ENCODE results near the gene CHPF. TPM values are rescaled to one million over a fixed set of nuclear protein-coding genes. Genes with fewer than 3 reads are reported as not detected.

CHPF gene
- total RNA-seq, 2 experiments from 2014 or later: 16.6 to 18.4 TPM

- intact Hi-C loops (cut with micrococcal nuclease): no loop called here
- Mint-ChIP-seq H3K27me3 (peaks cover 41% of the 10 kb centered on the region), H3K9me3 (no peaks in the 10 kb centered on the region), H3K4me3 (no peak overlapping the region), H3K27ac (no peak overlapping the region), H3K4me1 (ENCODE audit: low read depth) (no peaks in the 10 kb centered on the region), H3K36me3 (ENCODE audit: low read depth) (no peaks in the 10 kb centered on the region)
- ATAC-seq: peak; percentile 29
- no peak for TF ChIP-seq CTCF (IDR thresholded peaks at IDR 0.05)
- POLR2A ChIA-PET: interaction anchor here (1.0 kb wide), 2 partner anchors 11 to 20 kb away, joined by 3 read pairs; no protein-coding TSS in a partner anchor
- CTCF ChIA-PET: interaction anchor here (1.1 to 3.1 kb wide), 3 partner anchors 11 to 30 kb away, joined by 3 to 22 read pairs (median 6); no protein-coding TSS in a partner anchor
- DNase-seq: no peak
These were observed 27.3 kb upstream of the CHPF start for GRCh38 chr2:219570924-219571310.

- TF ChIP-seq CTCF (IDR thresholded peaks at IDR 0.05): no peak
- intact Hi-C loops (cut with micrococcal nuclease): no loop called here
- ATAC-seq (peak; percentile 57), DNase-seq (no peak)
- peaks cover 37% of the 10 kb centered on the region for H3K27me3 Mint-ChIP-seq
- H3K4me1 Mint-ChIP-seq (ENCODE audit: low read depth): no peaks in the 10 kb centered on the region
- ChIA-PET POLR2A (interaction anchor here (1.0 kb wide), 1 partner anchor 10 kb away, joined by 3 read pairs; no protein-coding TSS in a partner anchor), CTCF (interaction anchor here (0.8 to 3.1 kb wide), 4 partner anchors 10 to 29 kb away, joined by 3 to 22 read pairs (median 5); no protein-coding TSS in a partner anchor)
- no peaks in the 10 kb centered on the region for H3K9me3 Mint-ChIP-seq
- H3K36me3 Mint-ChIP-seq (ENCODE audit: low read depth): no peaks in the 10 kb centered on the region
- H3K4me3 Mint-ChIP-seq: peak overlapping the region; percentile 47
- no peak overlapping the region for H3K27ac Mint-ChIP-seq
These were observed 26.8 kb upstream of the CHPF start for GRCh38 chr2:219570194-219570923.

GRCh38 chr2:219569635-219570034, 26.0 kb upstream of the CHPF start:
- intact Hi-C loops (cut with micrococcal nuclease): no loop called here
- Mint-ChIP-seq H3K27me3 (peaks cover 38% of the 10 kb centered on the region), H3K27ac (no peak overlapping the region), H3K36me3 (ENCODE audit: low read depth) (no peaks in the 10 kb centered on the region), H3K4me3 (peak overlapping the region; percentile 7), H3K4me1 (ENCODE audit: low read depth) (no peaks in the 10 kb centered on the region), H3K9me3 (no peaks in the 10 kb centered on the region)
- no peak for TF ChIP-seq CTCF (IDR thresholded peaks at IDR 0.05)
- DNase-seq (no peak), ATAC-seq (no peak)
- ChIA-PET CTCF (interaction anchor here (0.8 kb wide), 1 partner anchor 9 kb away, joined by 4 read pairs; no protein-coding TSS in a partner anchor), POLR2A (no interaction called here)

GRCh38 chr2:219569041-219569440, 25.4 kb upstream of the CHPF start:
- TF ChIP-seq CTCF (IDR thresholded peaks at IDR 0.05): no peak
- ChIA-PET POLR2A (no interaction called here), CTCF (no interaction called here)
- no peak for DNase-seq
- Mint-ChIP-seq H3K27me3 (peaks cover 39% of the 10 kb centered on the region), H3K27ac (no peak overlapping the region), H3K4me1 (ENCODE audit: low read depth) (no peaks in the 10 kb centered on the region), H3K4me3 (no peak overlapping the region), H3K36me3 (ENCODE audit: low read depth) (no peaks in the 10 kb centered on the region), H3K9me3 (no peaks in the 10 kb centered on the region)
- intact Hi-C loops (cut with micrococcal nuclease): no loop called here
- ATAC-seq: no peak

- Mint-ChIP-seq H3K9me3 (no peaks in the 10 kb centered on the region), H3K4me3 (no peak overlapping the region), H3K4me1 (ENCODE audit: low read depth) (no peaks in the 10 kb centered on the region), H3K36me3 (ENCODE audit: low read depth) (no peaks in the 10 kb centered on the region), H3K27me3 (peaks cover 34% of the 10 kb centered on the region), H3K27ac (no peak overlapping the region)
- no peak for TF ChIP-seq CTCF (IDR thresholded peaks at IDR 0.05)
- intact Hi-C loops (cut with micrococcal nuclease): no loop called here
- no peak for ATAC-seq
- POLR2A ChIA-PET: no interaction called here
- CTCF ChIA-PET: interaction anchor here (0.7 kb wide), 1 partner anchor 72 kb away, joined by 3 read pairs; a partner anchor contains a TSS
- no peak for DNase-seq
These were observed 24.3 kb upstream of the CHPF start for GRCh38 chr2:219567791-219568361.
